ENCODE data around the gene OR2T12.
"Not testable (repeated sequence)": the region's sequence is repeated elsewhere in the genome, so short reads cannot be mapped to it uniquely, and the experiment has no call there.

Gene OR2T12

GRCh38 chr1:248303324-248303723, at the start of gene OR2T12:
Gene OR2T12, minus strand, starts transcription at chr1:248303424. Its CDS starts 7,846 bp downstream, at chr1:248295578.
- no peak for FAIRE-seq

GRCh38 chr1:248348475-248348874, 45.3 kb upstream of the OR2T12 start, which contains the start of gene OR14C36:
Gene OR14C36, plus strand, starts transcription at chr1:248348775. Its CDS starts 0 bp downstream, at chr1:248348775.
- no peak for FAIRE-seq

GRCh38 chr1:248343451-248343850, 40.2 kb upstream of the OR2T12 start:
- FAIRE-seq = no peak

GRCh38 chr1:248324468-248324867, 21.2 kb upstream of the OR2T12 start, which contains the start of gene OR2M7:
Gene OR2M7, minus strand, starts transcription at chr1:248324568. Its CDS starts 0 bp downstream, at chr1:248324568.
- no peak for FAIRE-seq

- no peak for FAIRE-seq
Observed at GRCh38 chr1:248316796-248317195, 13.6 kb upstream of the OR2T12 start.

- FAIRE-seq = not testable (repeated sequence)
Observed at GRCh38 chr1:248306740-248307139, 3.5 kb upstream of the OR2T12 start.

- FAIRE-seq = no peak
Observed at GRCh38 chr1:248306103-248306502, 2.9 kb upstream of the OR2T12 start.

GRCh38 chr1:248305672-248306071, 2.4 kb upstream of the OR2T12 start:
- not testable (repeated sequence) for FAIRE-seq

- FAIRE-seq = no peak
Observed at GRCh38 chr1:248288391-248288790, 14.8 kb downstream of the OR2T12 start.

- no peak for FAIRE-seq
Observed at GRCh38 chr1:248277876-248278275, 25.3 kb downstream of the OR2T12 start, which contains the start of gene OR2T33. Gene OR2T33, minus strand, starts transcription at chr1:248277976. Its CDS starts 4,162 bp downstream, at chr1:248273814.

- FAIRE-seq = not testable (repeated sequence)
Observed at GRCh38 chr1:248273225-248273624, 30.0 kb downstream of the OR2T12 start.

- no peak for FAIRE-seq
Observed at GRCh38 chr1:248268178-248268577, 35.0 kb downstream of the OR2T12 start.

GRCh38 chr1:248259309-248259708, 43.9 kb downstream of the OR2T12 start:
- FAIRE-seq = not testable (repeated sequence)

GRCh38 chr1:248243204-248243603, 60.0 kb downstream of the OR2T12 start:
- FAIRE-seq = peak; percentile 96

All from A204.1 (cell line).